LoVo (cell line): Measurements from ENCODE around the gene PLCB1.
"Not testable (repeated sequence)": the region's sequence is repeated elsewhere in the genome, so short reads cannot be mapped to it uniquely, and the experiment has no call there.

Source experiments
- DNase-seq: peaks from one replicate; pipeline ENCODE4 v3.0.0-alpha.2; 2016; ENCODE audit warnings: low spot score

Gene PLCB1

GRCh38 chr20:8834851-8835250, 702.8 kb downstream of the PLCB1 start:
- DNase-seq = no peak

DNA sequence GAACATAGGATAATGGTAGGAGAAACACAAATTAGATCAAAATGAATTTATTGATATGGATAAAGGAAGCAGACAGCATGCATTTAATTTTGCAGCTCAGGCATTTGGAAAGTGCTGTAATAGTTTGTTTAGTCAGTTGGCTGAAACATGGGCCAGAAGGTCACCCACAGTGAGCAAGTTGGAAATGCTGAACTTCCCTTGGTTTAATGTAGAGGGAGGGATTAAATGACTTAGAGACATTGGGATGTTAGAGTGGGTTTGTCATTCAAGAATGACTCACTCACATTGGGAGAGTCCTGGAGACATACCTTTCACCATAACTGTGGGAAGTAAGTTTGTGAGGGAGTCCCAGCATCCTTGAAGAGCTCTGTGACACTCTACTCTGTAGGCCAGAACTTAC, 705.3 kb downstream of the PLCB1 start:
- DNase-seq = no peak

DNA sequence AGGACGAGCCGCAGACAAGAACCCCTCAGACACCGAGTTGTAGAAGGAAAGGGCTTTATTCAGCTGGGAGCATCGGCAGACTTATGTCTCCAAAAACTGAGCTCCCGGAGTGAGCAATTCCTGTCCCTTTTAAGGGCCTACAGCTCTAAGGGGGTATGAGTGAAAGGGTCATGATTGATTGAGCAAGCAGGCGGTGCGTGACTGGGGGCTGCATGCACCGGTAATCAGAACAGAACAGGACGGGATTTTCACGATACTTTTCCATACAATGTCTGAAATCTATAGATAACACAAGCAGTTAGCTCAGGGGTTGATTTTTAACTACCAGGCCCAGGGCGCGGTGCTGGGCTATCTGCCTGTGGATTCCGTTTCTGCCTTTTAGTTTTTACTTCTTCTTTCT, 710.5 kb downstream of the PLCB1 start:
- DNase-seq = no peak

DNA sequence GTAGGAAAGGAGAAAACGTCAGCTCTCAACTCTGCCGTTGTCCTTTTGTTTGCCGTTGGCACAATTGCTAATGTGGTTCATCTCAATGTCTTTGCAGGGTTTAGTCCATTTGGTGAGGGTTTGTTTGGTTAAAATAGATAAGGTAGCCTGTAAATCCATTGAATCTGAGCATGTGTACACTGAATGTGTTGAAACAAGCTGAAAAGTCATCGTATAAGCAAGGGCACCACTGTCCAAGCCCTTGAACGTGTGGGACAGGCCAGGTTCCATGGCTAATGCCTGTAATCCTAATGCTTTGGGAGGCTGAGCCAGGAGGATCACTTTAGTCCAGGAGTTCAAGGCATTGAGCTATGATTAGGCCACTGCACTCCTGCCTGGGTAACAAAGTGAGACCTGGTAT, 712.1 kb downstream of the PLCB1 start:
- no peak for DNase-seq

DNA sequence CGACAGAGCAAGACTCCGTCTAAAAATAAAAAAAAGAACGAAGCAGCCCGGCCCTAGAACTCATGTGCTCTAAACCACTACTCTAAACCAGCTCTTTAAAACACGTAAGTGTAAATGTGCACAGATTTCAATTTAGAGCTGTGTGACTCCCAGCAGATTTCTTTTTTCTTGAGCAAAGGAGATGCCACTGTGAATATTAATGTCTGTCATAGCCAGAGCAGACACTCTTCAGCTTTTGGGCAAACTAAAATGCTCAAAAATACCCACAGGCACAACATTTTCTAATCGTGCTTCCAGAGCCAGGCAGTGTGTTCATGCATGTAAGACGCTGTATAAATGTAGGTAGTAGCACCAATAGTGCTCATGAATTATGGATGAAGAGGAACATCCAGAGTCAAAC, 717.9 kb downstream of the PLCB1 start:
- no peak for DNase-seq

GRCh38 chr20:8851446-8851845, 719.4 kb downstream of the PLCB1 start:
- DNase-seq = no peak

- DNase-seq = not testable (repeated sequence)
These were observed 719.9 kb downstream of the PLCB1 start for GRCh38 chr20:8851919-8852318.

- DNase-seq = not testable (repeated sequence)
These were observed 721.1 kb downstream of the PLCB1 start for GRCh38 chr20:8853211-8853610.

DNA sequence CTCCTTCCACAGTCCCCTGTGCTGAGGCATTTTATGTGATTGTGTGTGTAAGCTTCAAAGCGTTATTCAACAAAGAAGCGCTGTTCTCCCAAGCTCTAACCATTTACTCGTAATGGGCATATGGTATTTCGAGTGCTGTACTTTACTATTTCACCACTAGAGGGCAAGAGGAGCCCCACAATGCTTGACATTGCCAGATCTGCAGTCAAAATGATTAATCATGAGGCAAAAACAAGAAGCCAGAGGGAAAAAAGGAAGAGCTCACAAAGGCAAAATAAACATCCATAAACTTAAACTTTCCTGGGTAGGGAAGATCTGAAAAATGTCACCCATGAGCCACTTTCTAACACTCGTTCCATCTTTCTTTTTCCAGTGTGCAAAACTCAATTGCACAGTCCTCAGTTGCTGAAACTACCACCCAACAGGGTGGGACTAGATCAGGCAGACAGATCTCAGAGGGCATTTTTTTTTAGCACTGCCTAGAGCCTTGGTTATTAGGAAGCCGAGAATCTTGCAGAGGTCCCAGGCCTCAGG, 721.8 kb downstream of the PLCB1 start:
- peak; percentile 68 for DNase-seq

DNA sequence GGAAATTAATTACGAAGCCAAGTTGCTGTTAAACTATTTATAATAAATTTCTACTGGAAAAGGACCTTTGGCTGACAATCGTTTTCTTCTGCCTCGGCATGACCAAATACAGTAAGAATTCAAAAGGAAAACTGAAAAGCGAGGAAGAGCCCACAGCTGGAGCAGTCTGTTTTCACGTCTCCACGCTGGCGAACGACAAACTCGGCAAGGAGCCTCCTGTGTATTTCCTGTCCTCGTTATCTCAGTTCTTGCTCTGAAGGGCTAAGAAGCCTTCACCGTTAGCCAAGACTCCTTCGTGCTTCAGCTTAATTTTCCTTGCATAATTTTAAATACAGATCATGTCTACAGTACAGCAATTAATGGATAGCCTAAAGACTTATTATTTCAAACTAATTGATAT, 722.5 kb downstream of the PLCB1 start:
- no peak for DNase-seq

GRCh38 chr20:8855315-8855714, 723.2 kb downstream of the PLCB1 start:
- no peak for DNase-seq

DNA sequence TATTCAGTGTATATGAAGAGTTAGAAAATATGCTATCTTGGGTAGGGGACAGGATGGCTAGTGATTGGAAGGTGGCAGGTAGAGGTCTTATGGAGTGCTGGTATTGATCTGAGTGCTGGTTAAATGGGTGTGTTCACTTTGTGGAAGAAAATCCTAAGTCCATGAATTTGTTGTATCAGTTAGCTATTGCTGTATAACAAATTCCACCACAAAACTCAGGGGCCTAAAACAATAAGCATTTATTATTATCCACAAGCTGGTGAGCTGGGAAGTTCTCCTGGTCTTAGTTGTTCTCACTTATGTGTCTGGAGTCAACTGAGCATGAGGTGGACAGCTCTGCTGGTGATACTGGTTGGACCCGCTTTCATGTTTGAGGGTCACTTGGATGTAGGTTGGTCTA, 724.6 kb downstream of the PLCB1 start:
- no peak for DNase-seq

DNA sequence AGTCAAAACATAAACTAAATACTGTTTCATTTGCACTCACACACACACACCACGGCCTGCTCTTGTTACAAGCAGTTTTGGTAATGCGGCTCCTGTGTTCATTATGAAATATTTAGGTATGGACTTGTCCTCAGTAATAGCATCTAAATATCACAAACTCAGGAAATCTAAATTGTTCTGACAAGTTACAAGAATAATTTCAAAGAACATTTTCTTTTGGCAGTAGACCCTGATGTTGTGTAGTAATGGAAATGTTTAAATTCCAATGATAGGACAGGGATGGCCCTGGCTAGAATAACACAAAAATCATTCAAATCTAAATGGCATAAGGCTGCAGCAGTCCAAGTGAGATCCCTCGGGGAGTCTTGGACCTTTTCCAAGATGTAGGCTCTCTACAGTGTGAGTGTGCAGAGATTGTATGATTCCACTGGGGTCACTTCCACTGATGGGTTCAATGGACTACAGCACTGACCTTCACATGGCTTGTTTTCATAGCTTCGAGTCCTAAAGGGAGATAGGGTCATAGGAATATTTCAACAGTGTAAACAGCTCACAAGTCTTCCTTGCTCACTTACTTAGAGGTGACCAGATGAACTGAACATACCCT, 726.2 kb downstream of the PLCB1 start:
- no peak for DNase-seq

DNA sequence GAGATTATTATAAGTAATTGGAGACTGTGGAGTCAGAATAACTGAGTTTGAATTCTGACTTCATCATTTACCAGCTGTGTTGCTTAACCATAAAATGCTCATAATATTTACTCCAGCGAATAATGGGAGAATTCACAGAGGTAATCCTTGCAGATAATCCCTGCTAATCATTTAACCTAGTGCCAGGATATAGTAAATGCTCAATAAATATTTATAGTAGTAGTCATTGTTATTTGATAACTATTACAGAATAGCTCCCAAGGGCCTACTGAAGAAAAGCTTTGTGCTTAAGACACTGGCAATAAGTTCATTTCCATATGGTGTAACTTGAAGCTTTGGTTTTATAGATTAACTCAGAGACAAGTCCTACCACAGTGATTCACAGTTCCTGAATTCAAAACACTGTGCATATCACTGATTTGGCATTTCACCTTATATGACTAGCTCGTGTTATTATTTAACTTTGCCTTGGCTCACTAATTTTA, 728.0 kb downstream of the PLCB1 start:
- DNase-seq = no peak

DNA sequence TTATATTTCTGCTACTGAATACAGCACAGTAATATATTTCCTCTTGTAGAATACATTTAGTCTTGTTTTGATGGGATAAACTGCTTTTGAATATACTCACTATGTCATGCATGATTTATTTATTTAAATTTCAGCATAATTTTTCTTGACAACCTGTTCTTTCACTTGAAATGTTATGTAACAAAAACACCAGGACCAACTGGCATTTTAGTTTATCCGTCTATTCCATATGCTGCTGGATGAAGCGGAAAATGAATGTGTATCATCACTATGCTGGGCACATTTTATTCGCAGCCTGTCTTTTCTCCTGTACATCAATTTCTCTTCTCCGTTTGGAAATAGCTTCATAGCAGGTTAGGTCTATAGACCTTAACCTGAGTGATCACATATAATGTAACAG, 730.0 kb downstream of the PLCB1 start:
- DNase-seq = no peak

DNA sequence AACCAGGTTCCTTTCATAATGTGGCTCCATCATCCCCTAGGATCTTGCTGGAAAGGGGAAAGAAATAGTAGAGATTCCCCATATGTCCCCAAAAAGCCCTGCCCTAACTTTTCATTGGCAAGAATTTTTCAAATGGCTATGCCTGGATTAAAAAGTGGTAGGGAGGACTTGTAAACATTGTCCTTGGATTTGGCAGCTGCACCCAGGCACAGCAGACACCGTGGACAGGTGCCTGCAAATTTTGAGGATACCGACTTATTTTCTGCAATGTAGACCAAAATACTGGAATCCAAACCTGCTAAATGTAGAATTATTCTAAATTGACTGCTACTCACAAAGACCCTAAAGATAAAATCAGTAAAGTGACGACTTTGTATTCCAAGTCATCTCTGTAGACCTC, 733.6 kb downstream of the PLCB1 start:
- no peak for DNase-seq

GRCh38 chr20:8867038-8867740, 735.1 kb downstream of the PLCB1 start:
- no peak for DNase-seq

GRCh38 chr20:8870652-8871051, 738.6 kb downstream of the PLCB1 start:
- DNase-seq = no peak

DNA sequence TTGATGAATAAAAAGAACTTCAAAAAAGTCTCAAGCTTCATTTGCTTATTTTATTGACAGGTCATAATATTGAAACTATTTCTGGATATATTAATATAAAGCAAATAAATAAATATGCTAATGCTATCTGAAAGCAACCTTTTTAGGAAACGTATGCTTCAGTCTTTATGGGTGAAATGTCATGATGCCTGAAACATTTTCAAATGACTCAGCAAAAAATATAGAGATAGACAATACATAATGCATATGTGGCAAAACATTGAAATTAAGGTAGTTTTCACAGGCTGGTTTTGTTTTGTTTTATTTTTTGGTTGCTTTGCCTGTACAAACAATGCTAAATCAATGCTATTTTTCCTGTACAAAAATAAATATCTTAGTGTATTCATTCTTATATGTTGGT, 742.4 kb downstream of the PLCB1 start:
- no peak for DNase-seq

- no peak for DNase-seq
These were observed 743.5 kb downstream of the PLCB1 start for GRCh38 chr20:8875586-8875985.

- DNase-seq = no peak
These were observed 744.3 kb downstream of the PLCB1 start for GRCh38 chr20:8876366-8876765.

- no peak for DNase-seq
These were observed 745.2 kb downstream of the PLCB1 start for GRCh38 chr20:8877294-8877693.

GRCh38 chr20:8879669-8880068, 747.6 kb downstream of the PLCB1 start:
- DNase-seq = no peak
